NOMO-1 treated with DMSO at 0.1 percent for 48 hours (cell line): ENCODE results near the gene BTAF1.
A peak's percentile ranks its signal among the peaks of the same experiment; 100 is the strongest.

Experiments used
- DNase-seq: peaks from one replicate; lab custom pipeline; 2025; ENCODE audit not compliant: unreplicated experiment; lab: John Stamatoyannopoulos, UW

The BTAF1 gene

GRCh38 chr10:91923371-91924211, at the start of gene BTAF1:
TSS of gene BTAF1 (plus strand) at chr10:91923770. CDS start at chr10:91924077, 307 bp downstream.
- peak; percentile 84 for DNase-seq

GRCh38 chr10:91875156-91875555, 48.4 kb upstream of the BTAF1 start:
- no peak for DNase-seq

- DNase-seq = no peak
These were observed 47.8 kb upstream of the BTAF1 start for GRCh38 chr10:91875779-91876178.

GRCh38 chr10:91879515-91880170, 43.9 kb upstream of the BTAF1 start:
- DNase-seq = no peak

GRCh38 chr10:91880310-91880709, 43.3 kb upstream of the BTAF1 start:
- DNase-seq = no peak

GRCh38 chr10:91883549-91884444, 39.8 kb upstream of the BTAF1 start:
- DNase-seq = no peak

GRCh38 chr10:91884536-91884935, 39.0 kb upstream of the BTAF1 start:
- DNase-seq = no peak

- DNase-seq = no peak
These were observed 38.0 kb upstream of the BTAF1 start for GRCh38 chr10:91885362-91886079.

GRCh38 chr10:91886954-91887271, 36.7 kb upstream of the BTAF1 start:
- no peak for DNase-seq

GRCh38 chr10:91887272-91888076, 36.1 kb upstream of the BTAF1 start:
- no peak for DNase-seq

GRCh38 chr10:91891125-91892001, 32.2 kb upstream of the BTAF1 start:
- no peak for DNase-seq

GRCh38 chr10:91893051-91893450, 30.5 kb upstream of the BTAF1 start:
- no peak for DNase-seq

GRCh38 chr10:91894261-91894685, 29.3 kb upstream of the BTAF1 start:
- DNase-seq = peak; percentile 63

- no peak for DNase-seq
These were observed 27.3 kb upstream of the BTAF1 start for GRCh38 chr10:91896212-91896756.

- no peak for DNase-seq
These were observed 26.1 kb upstream of the BTAF1 start for GRCh38 chr10:91897421-91897820.

- peak; percentile 94 for DNase-seq
These were observed 21.5 kb upstream of the BTAF1 start for GRCh38 chr10:91901784-91902677.

- no peak for DNase-seq
These were observed 16.5 kb upstream of the BTAF1 start for GRCh38 chr10:91907033-91907594.
